ENCODE data around the gene DUSP6.

DNA sequence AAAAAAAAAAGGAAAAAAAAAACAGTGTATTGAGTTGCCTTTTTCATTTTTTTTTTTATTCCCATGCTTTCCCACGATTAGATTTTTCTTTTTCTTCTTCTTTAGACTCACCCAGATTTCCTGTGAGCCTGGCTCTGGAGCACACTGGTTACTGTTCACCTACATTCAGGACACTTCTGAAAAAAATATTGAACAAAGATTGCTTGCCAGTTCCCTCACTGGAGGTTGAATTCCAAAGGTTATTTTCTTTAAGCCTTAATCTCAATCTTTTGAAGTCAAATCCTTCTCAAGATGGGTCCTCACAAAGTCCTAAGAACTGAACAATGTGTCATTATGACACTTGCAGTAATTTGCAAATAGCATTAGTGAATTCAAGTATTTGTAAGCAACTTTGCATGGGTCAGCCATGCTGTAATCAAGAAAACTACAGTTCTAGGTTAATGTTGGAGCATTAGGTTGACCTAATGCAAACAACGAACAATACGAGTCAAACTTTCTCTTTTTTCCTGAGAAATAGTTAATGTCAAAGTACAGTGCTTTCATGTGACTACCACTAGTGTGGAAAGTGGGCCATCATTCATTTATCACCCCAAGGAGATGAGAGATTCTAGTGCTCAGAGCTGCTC lies 49.2 kb upstream of the DUSP6 start:
- TF ChIP-seq AHDC1 (CRISPR knock-in tag; IDR thresholded peaks at IDR 0.05; ENCODE audit: borderline replicate concordance) (no peak), TP53 (CRISPR knock-in tag; conservative IDR thresholded peaks at IDR 0.05) (no peak), USF2 (IDR thresholded peaks at IDR 0.05; ENCODE audit: low read depth, low read length) (no peak), USF2 (CRISPR knock-in tag; IDR thresholded peaks at IDR 0.05; ENCODE audit: borderline replicate concordance) (no peak), MAF1 (CRISPR knock-in tag; IDR thresholded peaks at IDR 0.05; ENCODE audit: borderline replicate concordance) (no peak), ZFX (CRISPR knock-in tag; IDR thresholded peaks at IDR 0.05; ENCODE audit: low read depth) (no peak), FOSL1 (CRISPR knock-in tag; IDR thresholded peaks at IDR 0.05; ENCODE audit: borderline replicate concordance) (no peak), ZSCAN29 (CRISPR knock-in tag; conservative IDR thresholded peaks at IDR 0.05) (no peak), LCORL (IDR thresholded peaks at IDR 0.05) (no peak), LCORL (CRISPR knock-in tag; IDR thresholded peaks at IDR 0.05) (no peak), CTCF (CRISPR knock-in tag; IDR thresholded peaks at IDR 0.05) (no peak), SP1 (IDR thresholded peaks at IDR 0.05) (no peak), SP1 (CRISPR knock-in tag; IDR thresholded peaks at IDR 0.05) (no peak), HIVEP1 (CRISPR knock-in tag; IDR thresholded peaks at IDR 0.05) (no peak), SIN3A (IDR thresholded peaks at IDR 0.05; ENCODE audit: borderline replicate concordance, low read depth, low read length) (no peak), SIX4 (CRISPR knock-in tag; IDR thresholded peaks at IDR 0.05) (no peak)
